HEK293 (cell line): ENCODE measurements around the gene HRK.
A peak's percentile ranks its signal among the peaks of the same experiment; 100 is the strongest.

ENCODE experiments used
- ATF2 ChIP-seq: fragments of 450-650 bp; formaldehyde crosslinking; IDR thresholded peaks from 2 replicates; pipeline ENCODE4 v1.5.1; 2016; ENCODE audit warnings: missing biosample characterization, missing genetic modification characterization, low read depth
- KLF10 ChIP-seq: fragments of 450-650 bp; IDR thresholded peaks from 2 replicates; pipeline ENCODE4 v1.5.1; 2018; ENCODE audit warnings: missing biosample characterization, mild to moderate bottlenecking, missing genetic modification characterization
- MYNN ChIP-seq: fragments of 450-650 bp; formaldehyde crosslinking; IDR thresholded peaks from 2 replicates; pipeline ENCODE4 v1.5.1; 2016; ENCODE audit warnings: missing biosample characterization, missing genetic modification characterization, borderline replicate concordance
- ZBTB11 ChIP-seq: fragments of 450-650 bp; formaldehyde crosslinking; conservative IDR thresholded peaks from 2 replicates; pipeline ENCODE4 v1.5.1; 2016; ENCODE audit warnings: low read depth, missing biosample characterization, missing genetic modification characterization
- ZBTB21 ChIP-seq: fragments of 450-650 bp; formaldehyde crosslinking; IDR thresholded peaks from 2 replicates; pipeline ENCODE4 v1.5.1; 2017; ENCODE audit warnings: missing biosample characterization, missing genetic modification characterization
- ZBTB48 ChIP-seq: fragments of 450-650 bp; formaldehyde crosslinking; IDR thresholded peaks from 2 replicates; pipeline ENCODE4 v1.5.1; 2016; ENCODE audit warnings: missing biosample characterization, missing genetic modification characterization
- ZFP37 ChIP-seq: fragments of 450-650 bp; formaldehyde crosslinking; IDR thresholded peaks from 2 replicates; pipeline ENCODE4 v1.5.1; 2016; ENCODE audit warnings: missing biosample characterization, missing genetic modification characterization
- ZIC2 ChIP-seq: fragments of 450-650 bp; formaldehyde crosslinking; IDR thresholded peaks from 2 replicates; pipeline ENCODE4 v1.5.1; 2016; ENCODE audit warnings: missing biosample characterization, missing genetic modification characterization
- ZNF148 ChIP-seq: fragments of 450-650 bp; formaldehyde crosslinking; IDR thresholded peaks from 2 replicates; pipeline ENCODE4 v1.5.0; 2017; ENCODE audit warnings: missing biosample characterization, missing genetic modification characterization, borderline replicate concordance
- ZNF596 ChIP-seq: fragments of 450-650 bp; IDR thresholded peaks from 2 replicates; pipeline ENCODE4 v1.5.0; 2018; ENCODE audit warnings: missing biosample characterization, mild to moderate bottlenecking, missing genetic modification characterization, moderate library complexity
- TF ChIP-seq, protein P1 (sequence below): fragments of 450-650 bp; formaldehyde crosslinking; IDR thresholded peaks from 2 replicates; pipeline ENCODE4 v1.5.1; 2016; ENCODE audit warnings: missing biosample characterization, missing genetic modification characterization
- TF ChIP-seq, protein P2 (sequence below): fragments of 450-650 bp; formaldehyde crosslinking; IDR thresholded peaks from 2 replicates; pipeline ENCODE4 v1.5.1; 2016; ENCODE audit warnings: missing biosample characterization, missing genetic modification characterization
- TF ChIP-seq, protein P3 (sequence below): fragments of 450-650 bp; formaldehyde crosslinking; IDR thresholded peaks from 2 replicates; pipeline ENCODE4 v1.5.1; 2017; ENCODE audit warnings: missing biosample characterization, missing genetic modification characterization

GRCh38 chr12:116910645-116911451, 29.6 kb upstream of the HRK start, which contains the start of gene FBXW8:
- no peak for TF ChIP-seq ZFP37 (tag by site-specific recombination)
- no peak for TF ChIP-seq ZNF596 (tag by site-specific recombination)
- TF ChIP-seq, protein P1, sequence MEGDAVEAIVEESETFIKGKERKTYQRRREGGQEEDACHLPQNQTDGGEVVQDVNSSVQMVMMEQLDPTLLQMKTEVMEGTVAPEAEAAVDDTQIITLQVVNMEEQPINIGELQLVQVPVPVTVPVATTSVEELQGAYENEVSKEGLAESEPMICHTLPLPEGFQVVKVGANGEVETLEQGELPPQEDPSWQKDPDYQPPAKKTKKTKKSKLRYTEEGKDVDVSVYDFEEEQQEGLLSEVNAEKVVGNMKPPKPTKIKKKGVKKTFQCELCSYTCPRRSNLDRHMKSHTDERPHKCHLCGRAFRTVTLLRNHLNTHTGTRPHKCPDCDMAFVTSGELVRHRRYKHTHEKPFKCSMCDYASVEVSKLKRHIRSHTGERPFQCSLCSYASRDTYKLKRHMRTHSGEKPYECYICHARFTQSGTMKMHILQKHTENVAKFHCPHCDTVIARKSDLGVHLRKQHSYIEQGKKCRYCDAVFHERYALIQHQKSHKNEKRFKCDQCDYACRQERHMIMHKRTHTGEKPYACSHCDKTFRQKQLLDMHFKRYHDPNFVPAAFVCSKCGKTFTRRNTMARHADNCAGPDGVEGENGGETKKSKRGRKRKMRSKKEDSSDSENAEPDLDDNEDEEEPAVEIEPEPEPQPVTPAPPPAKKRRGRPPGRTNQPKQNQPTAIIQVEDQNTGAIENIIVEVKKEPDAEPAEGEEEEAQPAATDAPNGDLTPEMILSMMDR, result no peak
- no peak for TF ChIP-seq ZIC2 (tag by site-specific recombination)
- TF ChIP-seq KLF10, result peak; percentile 100
- no peak for TF ChIP-seq ZNF148 (tag by site-specific recombination)
- peak; percentile 98 for TF ChIP-seq ZBTB11 (tag by site-specific recombination)
- TF ChIP-seq, protein P2, sequence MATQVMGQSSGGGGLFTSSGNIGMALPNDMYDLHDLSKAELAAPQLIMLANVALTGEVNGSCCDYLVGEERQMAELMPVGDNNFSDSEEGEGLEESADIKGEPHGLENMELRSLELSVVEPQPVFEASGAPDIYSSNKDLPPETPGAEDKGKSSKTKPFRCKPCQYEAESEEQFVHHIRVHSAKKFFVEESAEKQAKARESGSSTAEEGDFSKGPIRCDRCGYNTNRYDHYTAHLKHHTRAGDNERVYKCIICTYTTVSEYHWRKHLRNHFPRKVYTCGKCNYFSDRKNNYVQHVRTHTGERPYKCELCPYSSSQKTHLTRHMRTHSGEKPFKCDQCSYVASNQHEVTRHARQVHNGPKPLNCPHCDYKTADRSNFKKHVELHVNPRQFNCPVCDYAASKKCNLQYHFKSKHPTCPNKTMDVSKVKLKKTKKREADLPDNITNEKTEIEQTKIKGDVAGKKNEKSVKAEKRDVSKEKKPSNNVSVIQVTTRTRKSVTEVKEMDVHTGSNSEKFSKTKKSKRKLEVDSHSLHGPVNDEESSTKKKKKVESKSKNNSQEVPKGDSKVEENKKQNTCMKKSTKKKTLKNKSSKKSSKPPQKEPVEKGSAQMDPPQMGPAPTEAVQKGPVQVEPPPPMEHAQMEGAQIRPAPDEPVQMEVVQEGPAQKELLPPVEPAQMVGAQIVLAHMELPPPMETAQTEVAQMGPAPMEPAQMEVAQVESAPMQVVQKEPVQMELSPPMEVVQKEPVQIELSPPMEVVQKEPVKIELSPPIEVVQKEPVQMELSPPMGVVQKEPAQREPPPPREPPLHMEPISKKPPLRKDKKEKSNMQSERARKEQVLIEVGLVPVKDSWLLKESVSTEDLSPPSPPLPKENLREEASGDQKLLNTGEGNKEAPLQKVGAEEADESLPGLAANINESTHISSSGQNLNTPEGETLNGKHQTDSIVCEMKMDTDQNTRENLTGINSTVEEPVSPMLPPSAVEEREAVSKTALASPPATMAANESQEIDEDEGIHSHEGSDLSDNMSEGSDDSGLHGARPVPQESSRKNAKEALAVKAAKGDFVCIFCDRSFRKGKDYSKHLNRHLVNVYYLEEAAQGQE (tag by site-specific recombination), result no peak; the same call in 1 of the 2 replicates
- TF ChIP-seq ZBTB21 (tag by site-specific recombination), result no peak
- TF ChIP-seq ZBTB48 (tag by site-specific recombination), result no peak
- no peak for TF ChIP-seq ATF2 (tag by site-specific recombination)
- TF ChIP-seq, protein P3, sequence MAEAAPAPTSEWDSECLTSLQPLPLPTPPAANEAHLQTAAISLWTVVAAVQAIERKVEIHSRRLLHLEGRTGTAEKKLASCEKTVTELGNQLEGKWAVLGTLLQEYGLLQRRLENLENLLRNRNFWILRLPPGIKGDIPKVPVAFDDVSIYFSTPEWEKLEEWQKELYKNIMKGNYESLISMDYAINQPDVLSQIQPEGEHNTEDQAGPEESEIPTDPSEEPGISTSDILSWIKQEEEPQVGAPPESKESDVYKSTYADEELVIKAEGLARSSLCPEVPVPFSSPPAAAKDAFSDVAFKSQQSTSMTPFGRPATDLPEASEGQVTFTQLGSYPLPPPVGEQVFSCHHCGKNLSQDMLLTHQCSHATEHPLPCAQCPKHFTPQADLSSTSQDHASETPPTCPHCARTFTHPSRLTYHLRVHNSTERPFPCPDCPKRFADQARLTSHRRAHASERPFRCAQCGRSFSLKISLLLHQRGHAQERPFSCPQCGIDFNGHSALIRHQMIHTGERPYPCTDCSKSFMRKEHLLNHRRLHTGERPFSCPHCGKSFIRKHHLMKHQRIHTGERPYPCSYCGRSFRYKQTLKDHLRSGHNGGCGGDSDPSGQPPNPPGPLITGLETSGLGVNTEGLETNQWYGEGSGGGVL (tag by site-specific recombination), result no peak
- TF ChIP-seq MYNN (tag by site-specific recombination), result no peak
